HL-60/S4 treated with phorbol 12-myristate 13-acetate at 8.2 ng/mL for 4 days and 3 days (cell line): ENCODE data around the gene DAB1.
"Not testable (repeated sequence)": the region's sequence is repeated elsewhere in the genome, so short reads cannot be mapped to it uniquely, and the experiment has no call there.

Experiments
- in situ Hi-C: fragments of 300-500 bp; cut with MboI; formaldehyde crosslinking; loops from 2 replicates; pipeline ENCODE4 v1.15.0; 2022; ENCODE audit warnings: low sequenced_read_pairs

DAB1 gene

DNA sequence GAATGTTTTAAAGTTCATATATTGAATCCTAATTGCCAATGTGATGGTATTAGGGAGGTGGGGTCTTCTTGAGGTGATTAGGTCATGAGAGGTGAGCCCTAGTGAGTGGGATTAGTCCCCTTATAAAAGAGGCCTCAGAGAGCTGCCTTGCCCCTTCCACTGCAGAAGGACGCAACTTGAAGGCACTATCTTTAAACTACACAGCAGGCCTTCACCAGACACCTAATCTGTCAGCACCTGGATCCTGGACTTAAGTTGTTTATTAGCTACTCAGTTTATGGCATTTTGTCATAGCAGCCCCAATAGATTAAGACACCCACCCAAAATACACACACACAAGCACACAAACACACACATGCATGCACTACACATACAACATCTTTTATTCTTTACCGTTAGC lies 61.4 kb downstream of the DAB1 start:
- in situ Hi-C loops, result no loop called here

DNA sequence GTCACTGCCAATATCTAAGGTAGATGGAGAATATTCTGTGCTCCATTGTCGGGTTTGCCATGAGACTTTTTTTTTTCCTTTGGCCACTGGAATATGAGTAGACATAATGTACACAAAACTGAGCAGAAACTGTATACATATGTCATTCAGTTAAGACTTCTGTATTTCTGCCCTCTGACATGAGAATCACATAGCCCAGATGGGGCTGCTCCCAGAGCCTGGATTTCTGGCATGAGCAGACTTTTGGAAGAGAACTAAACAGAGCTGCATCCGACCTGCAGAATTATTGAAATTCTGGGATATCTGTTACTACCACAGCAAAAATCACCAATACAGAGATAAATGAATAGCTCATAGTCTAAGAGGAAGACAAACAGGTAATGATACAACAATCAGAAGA lies 62.3 kb downstream of the DAB1 start:
- in situ Hi-C loops, result no loop called here

DNA sequence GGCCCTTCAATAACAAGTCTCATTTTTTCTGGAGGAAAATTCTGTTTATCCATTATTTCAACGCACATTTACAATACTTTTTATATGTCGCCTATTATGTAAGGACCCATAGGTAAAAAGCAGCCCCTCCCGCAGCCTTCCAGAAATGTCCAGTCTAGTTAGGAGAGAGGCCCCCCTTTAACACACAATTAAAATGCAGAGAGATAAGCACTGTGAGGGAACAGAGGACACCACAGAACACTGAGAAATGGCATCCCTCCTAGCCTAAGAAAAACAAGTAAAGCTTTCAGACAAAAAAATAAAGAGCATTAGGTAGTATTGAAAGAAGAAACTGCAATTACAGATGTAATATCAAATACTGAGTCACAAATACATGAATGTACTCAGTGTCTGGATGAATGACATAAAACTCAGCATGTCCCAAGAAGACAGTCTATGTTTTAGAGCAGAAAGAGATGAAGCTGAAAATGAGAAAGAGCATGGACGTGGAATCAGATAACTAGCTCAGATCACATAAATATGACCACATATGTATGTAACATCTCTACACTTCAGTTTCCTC lies 62.9 kb downstream of the DAB1 start:
- in situ Hi-C loops, result no loop called here

DNA sequence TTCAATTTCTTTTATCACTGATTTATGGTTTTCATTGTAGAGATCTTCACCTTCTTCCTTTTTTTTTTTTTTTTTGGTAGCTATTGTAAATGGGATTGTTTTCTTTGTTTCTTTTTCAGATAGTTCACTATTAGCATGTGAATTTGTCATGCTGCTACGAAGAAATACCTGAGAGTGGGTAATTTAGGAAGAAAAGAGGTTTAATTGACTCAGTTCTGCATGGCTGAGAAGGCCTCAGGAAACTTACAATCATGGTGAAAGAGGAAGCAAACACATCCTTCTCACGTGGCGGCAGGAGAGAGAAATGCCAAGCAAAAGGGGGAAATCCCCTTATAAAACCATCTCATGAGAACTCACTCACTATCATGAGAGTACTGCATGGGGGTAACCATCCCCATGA lies 66.4 kb downstream of the DAB1 start:
- in situ Hi-C loops, result no loop called here

DNA sequence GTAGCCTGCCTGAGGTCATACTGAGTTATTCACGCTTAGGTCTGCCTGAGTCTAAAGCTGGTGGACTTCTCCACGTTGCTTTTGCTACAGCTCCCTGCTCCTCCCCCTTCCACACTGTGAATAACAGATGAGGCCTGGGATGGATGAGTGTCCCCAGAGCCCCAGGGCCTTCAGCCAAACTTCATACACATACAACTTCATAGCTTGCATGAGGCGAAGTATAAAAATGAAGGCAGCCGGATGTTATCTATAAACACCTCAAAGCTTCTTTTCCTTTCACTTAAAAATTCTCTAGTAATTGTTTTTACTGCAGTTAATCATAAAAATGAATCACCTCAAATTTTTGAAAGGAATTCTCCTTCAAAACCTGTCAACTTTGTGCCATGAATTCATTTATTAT lies 70.2 kb downstream of the DAB1 start:
- in situ Hi-C loops, result no loop called here

DNA sequence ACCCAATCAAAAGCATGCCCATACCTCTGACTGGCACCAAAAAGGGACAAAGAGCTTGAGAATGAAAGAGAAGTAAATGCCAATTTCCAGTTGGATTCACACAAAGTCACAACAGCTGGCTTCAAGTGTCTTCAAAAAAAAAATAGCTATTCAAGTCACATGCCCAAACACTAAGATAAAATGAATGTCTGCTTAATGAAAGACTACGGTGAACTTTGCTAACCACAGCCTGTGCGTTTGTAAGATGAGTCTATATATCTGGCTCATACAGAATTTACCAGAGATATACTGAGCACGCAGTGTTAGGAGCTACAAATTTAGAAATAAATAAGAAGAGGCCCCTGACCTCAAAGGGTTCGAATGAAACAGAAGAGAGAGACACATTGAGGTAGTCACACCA lies 73.2 kb downstream of the DAB1 start:
- in situ Hi-C loops, result no loop called here

DNA sequence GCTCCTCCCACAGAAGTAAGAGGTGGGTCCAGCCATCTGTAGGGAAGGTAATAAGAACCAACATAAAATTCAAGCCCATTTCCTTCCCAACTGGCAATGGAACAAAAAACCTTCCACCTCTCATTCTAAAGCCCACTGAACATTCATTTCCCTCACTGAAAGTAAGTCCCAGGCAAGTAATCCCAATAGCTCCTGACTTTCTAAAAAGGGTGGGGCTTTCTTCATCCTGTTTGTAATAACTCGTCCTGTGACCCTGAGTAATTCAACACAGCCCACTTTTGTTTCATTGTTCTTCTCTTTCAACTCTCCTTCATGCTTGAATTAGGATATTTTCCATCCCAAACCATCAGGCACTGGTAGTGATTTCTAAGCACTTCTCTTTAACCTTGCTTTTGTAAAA lies 74.9 kb downstream of the DAB1 start:
- in situ Hi-C loops, result no loop called here

DNA sequence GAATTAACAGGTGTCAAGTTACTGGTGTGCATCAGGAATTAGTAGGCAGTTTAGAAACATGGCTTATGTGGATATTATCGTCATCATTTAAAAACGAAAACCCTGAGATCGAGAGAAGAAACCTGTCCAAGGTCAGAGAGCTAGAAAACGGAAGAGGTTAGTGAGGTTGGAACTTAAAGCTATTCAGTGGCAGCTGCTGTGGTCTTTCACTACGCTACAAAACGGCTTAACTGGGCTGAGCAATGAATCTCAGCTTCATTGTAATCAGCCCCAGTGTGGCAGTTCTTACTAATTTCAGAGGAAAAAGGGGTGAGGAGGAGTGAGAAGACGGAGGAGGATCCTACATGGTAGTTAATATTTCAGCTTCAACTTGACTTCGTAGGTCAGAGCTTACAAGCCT lies 77.9 kb downstream of the DAB1 start:
- in situ Hi-C loops, result no loop called here

DNA sequence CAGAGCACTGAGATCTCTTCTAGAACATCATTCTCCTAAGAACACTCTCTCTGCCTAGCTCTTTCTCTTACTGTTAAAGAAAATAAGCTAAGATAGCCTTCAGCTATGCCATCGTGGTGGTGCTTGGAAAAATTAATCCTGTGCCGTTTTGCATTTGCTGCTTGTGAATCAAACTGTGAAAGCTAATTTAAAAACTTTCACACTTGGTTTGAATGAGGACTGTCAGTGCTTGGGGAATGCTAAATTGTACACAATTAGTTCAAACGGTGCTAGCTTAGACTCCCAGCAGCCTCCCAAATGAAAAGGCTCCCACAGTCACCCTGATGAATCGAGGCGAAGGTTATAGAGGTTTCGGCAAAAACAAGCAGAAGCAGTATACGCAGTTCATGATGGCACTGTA lies 79.6 kb downstream of the DAB1 start:
- in situ Hi-C loops, result no loop called here

DNA sequence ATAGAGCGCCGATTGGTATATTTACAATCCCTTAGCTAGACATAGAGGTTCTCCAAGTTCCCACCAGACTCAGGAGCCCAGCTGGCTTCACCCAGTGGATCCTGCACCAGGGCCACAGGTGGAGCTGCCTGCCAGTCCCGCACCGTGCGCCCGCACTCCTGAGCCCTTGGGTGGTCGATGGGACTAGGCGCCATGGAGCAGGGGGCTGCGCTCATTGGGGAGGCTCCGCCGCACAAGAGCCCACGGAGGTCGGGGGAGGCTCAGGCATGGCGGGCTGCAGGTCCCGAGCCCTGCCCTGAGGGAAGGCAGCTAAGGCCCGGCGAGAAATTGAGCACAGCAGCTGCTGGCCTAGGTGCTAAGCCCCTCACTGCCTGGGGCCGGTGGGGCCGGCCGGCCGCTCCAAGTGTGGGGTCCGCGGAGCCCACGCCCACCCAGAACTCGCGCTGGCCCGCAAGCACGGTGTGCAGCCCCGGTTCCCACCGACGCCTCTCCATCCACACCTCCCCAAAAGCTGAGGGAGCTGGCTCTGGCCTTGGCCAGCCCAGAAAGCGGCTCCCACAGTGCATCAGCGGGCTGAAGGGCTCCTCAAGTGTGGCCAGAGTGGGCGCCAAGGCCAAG lies 80.5 kb downstream of the DAB1 start:
- in situ Hi-C loops, result not testable (repeated sequence)

DNA sequence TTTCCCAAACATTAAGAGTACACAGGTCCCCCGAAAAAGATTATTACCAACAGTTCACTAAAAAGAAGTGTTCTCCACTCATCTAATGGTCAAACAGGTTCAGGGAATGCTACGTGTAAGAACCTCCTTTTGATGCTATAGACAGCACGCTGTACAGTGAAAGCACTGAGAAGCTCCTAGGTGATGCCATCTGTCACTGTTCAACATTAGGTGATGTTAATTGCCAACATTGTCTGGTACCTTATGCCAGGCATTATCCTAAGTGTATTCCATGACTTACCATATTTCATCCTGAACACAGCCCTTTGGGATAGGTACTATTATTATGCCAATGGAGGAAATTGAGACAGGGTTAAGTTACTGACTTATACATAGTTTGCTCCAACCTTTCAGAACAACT lies 82.1 kb downstream of the DAB1 start:
- in situ Hi-C loops, result no loop called here

DNA sequence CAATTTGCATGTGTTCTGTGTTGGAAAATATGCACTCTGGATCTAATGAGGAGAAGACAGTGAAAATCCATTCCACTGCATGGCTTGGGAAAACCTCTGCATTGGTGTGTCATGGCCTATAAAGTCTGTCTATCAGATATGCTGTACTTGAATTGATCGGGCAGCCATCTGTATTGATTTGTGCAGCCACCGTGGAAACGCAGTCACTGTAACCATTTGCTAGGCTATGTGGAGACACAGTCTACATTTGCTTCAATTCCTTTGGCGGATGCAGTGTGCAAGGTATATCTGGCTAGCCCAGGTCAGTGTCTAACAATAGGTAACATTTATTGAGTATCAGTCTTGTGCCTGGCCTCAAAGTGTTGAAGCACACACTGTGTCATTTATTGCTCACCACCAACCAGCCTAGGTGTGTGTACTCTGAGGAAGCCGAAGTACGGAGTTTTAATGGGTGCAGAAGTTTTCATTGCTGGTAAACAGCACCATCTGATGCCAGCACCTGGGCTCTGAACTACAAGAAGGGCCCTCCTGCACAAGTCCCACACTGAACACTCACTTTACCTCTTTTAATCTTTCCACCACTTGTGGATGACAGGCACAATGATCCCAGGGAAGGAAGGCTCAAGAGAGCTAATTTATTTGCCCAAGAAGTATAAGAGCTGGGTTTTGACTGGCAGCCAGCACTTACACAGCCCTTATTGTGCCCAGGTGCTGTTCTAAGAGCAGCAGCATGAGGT lies 83.4 kb downstream of the DAB1 start:
- in situ Hi-C loops, result no loop called here

DNA sequence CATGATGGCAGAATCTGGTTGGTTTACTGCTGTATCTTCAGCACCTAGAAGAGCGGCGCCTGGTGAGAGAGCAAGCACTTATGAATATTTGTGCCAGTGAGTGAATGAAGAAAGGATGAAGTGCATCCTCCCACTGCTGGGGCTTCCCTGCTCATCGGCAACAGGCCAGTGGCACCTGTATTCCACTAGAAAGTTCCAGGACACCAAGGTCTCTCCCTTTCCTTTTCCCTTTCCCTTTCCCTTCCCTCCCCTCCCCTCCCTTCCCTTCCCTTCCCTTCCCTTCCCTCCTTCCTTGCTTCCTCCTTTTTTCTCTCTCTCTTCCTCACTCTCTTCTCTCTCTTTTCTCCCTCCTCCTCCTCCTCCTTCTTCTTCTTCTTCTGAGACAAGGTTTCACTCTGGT lies 86.2 kb downstream of the DAB1 start:
- in situ Hi-C loops, result no loop called here

DNA sequence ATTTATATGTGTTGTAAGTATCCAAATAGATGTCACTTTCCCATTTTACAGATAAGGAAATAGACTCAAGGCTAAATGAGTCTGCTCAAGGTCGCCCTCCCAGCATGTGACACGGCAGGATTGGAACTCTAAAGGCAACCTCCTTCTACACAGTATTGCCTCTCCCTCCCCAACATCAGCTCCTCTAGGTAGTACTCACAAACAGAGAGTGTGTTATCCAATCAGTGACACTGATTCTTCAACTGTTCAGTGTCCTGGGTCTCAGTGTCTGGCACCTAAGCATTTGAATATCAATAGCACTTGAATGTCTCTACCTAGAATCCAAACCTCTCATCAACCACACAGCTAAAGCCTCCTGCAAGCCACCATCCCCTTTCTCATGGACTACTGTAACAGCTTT lies 87.1 kb downstream of the DAB1 start:
- in situ Hi-C loops, result no loop called here

DNA sequence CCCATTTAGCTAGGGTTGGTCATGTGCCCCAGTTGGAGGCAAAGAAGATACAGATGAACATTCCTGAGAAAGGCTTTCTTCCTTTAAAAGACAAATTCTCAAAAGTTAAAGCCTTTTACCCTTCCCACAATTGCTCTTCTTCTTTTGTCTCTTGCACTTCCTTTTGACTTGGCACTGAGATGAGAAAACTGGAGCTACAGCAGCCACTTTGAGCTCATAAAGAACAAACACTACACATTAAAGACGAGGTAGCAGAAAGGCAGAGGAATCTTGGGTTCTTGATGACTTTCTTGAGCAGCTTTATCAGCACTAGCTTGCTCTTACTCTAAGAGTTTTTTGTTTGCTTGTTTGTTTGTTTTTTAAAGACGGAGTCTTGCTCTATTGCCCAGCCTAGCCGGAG lies 92.2 kb downstream of the DAB1 start:
- in situ Hi-C loops, result no loop called here

DNA sequence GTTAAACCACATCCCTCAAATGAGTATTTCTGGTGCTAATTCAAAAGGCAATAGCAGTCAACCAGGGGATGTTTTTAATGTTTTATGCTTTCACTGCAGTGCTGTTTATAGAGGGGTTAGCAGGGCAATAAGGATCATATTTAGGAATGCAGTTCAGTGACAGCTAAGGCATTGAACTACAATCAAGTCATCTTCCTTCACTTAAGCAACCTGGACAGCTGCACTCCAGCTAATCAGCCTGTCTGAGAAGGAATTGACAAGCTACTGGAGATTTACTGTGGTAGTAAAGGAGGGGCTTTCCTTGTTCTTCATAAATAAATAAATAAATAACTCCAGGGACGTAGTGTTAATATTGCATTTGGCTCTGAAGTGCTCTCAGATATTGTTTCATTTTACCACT lies 93.9 kb downstream of the DAB1 start:
- in situ Hi-C loops, result no loop called here

DNA sequence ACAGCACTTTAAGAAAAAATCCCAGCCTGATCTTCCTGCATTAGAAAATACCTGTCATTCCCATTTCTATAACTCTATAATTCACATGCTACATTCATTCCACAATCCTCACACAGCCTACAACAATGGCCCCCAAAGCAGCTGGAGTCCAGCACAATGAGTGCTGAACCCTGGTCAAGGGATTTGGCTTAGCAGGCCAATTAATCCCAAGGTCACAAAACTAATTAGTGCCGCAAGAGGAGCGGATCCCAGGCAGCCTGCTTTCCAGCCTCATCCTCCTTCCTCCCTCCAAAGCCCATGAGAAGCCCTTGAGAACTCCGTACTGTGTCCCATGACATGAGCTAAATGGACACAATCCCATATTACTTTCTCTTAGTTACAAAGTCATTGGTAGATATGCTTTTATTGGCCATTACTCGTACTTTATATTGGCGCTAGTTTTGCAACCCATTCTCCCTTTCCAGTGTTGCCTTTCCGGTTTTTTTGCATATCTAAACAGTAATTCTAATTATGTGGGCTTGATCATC lies 94.8 kb downstream of the DAB1 start:
- in situ Hi-C loops, result no loop called here

DNA sequence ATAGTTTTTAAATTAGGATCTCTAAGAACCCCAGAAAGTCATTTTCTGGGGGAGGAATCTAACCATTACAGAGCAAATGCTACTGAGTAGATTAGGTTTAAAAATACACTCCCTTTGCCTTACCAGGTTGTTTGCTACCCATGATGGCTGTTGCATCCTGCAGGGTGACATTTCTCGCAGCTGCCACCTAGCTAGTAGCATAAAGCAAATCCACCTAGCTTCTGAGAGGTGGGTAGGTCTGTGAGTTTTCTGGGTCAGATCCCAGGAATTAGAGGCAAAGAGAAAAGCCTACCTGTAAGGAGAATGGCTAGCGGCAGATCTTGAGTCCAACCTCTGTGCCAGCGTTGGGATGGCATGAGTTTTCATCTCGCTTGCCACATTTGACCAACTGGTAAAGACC lies 95.9 kb downstream of the DAB1 start:
- in situ Hi-C loops, result no loop called here

DNA sequence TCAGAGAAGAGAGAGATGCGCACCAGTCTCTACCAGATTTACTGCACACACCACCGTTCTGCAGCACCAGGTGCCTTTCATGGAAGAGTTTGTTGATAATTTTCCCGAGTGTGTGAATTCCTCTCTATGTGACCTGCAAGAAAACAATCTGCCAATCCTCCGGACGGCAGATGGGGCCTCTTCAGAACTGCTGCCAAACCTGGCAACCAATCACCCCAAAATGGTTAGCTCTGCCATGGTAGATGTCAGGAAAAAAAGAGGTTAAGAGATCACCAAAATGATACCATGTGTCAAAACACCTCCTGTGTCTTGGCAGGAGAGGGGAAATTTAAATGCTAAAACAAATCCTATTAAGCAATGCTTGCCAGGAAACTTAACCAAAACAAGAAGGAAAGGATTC lies 96.5 kb downstream of the DAB1 start:
- in situ Hi-C loops, result no loop called here

DNA sequence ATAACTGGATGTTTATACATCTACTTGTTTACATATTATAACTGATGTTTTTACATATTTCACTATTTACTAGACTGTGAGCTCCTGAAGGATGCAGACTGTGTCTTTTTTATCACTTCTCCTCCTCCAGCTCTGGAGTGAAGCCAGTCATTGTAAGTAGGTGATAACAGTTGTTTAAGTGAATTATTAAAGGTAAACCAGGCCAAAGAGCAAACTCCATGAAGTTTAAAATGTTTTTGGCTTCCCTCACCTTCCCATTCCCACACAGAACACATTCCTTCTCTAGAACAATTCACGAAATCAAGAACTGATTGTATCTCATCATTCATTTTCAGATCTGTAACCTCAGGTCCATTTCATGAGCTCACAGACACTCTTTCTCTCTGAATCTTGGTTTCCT lies 98.3 kb downstream of the DAB1 start:
- in situ Hi-C loops, result no loop called here

DNA sequence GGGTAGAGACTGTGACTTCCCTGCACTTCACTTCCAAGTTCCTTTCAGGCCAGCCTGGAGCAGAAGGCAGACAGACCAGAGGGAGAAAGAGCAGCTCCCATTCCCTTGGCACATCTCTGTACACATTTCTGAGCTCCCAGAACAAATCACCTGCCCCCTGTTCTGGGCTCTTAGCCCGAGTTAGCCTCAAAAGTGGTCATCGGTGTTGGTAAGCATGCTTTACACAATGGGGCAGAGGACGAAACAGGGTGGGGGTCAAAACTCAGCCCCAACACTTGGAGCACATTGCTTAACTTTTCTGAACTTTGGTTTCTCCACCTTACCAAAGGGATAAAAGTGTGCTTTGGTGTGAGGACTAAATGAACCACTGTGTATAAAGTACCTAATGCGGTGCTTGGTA lies 98.7 kb downstream of the DAB1 start:
- in situ Hi-C loops, result no loop called here

DNA sequence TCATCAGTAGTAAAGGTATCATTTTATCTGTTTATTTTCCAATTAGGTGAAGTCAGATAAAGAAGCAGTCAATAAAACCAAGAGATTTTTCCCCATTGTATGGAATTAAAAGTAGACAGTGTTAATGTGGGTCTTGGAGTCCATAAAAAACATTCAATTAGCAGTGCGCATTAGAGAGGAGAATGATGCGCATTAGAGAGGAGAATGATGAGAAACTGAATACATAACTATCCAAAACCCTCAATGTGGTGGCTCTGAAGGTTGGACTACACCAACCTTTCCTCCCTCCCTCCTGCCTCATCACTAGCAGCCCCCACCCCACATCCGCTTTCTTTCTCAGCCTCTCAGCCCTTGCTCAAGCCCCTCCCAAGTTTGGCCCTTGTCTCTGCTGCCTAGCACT lies 99.5 kb downstream of the DAB1 start:
- in situ Hi-C loops, result no loop called here
